DND-41 (cell line): Measurements from ENCODE around the gene UNC13C.

Source experiments
- ATAC-seq: fragments of 200-7000 bp; cut with Tn5 transposase; 3 replicates; pipeline ENCODE4 v1.9.1; 2021; ENCODE audit warnings: low read depth; ENCODE audit not compliant: insufficient read depth
- DNase-seq: peaks from one replicate; pipeline ENCODE4 v3.0.0-alpha.2; 2020
- H2AFZ ChIP-seq: 2 replicates; pipeline ENCODE4 v1.6.0; 2012; ENCODE audit warnings: low read depth, low read length
- H3K27ac ChIP-seq: 2 replicates; pipeline ENCODE4 v1.5.1; 2012; ENCODE audit warnings: low read length, inconsistent platforms
- H3K27me3 ChIP-seq: fragments of 200-600 bp; sonication (generic); 2 replicates; pipeline ENCODE4 v1.6.0; 2012; ENCODE audit warnings: low read length, mild to moderate bottlenecking, inconsistent platforms; ENCODE audit not compliant: insufficient read depth, poor library complexity
- H3K36me3 ChIP-seq: 2 replicates; pipeline ENCODE4 v1.5.1; 2012; ENCODE audit warnings: low read length, inconsistent platforms; ENCODE audit not compliant: insufficient read depth
- H3K4me1 ChIP-seq: 2 replicates; pipeline ENCODE4 v1.5.1; 2012; ENCODE audit warnings: mild to moderate bottlenecking, low read length; ENCODE audit not compliant: insufficient read depth
- H3K4me2 ChIP-seq: 2 replicates; pipeline ENCODE4 v1.6.0; 2012; ENCODE audit warnings: mild to moderate bottlenecking, moderate library complexity, low read length, inconsistent platforms; ENCODE audit not compliant: insufficient read depth
- H3K4me3 ChIP-seq, 2 experiments: fragments of 200-600 bp in 1 of 2; shearing (Covaris generic) in 1 of 2; 2 replicates each; pipeline ENCODE4 v1.5.1; 2012 to 2016; ENCODE audit warnings: inconsistent platforms in 2 of 2, low read length in 2 of 2, mild to moderate bottlenecking in 2 of 2, low read depth in 1 of 2, moderate library complexity in 1 of 2
- H3K79me2 ChIP-seq: 2 replicates; pipeline ENCODE4 v1.6.0; 2012; ENCODE audit warnings: low read length, inconsistent platforms; ENCODE audit not compliant: insufficient read depth
- H3K9ac ChIP-seq: 2 replicates; pipeline ENCODE4 v1.6.0; 2012; ENCODE audit warnings: low read depth, mild to moderate bottlenecking, inconsistent platforms, low read length, moderate library complexity
- H3K9me3 ChIP-seq: 2 replicates; pipeline ENCODE4 v1.5.1; 2012; ENCODE audit warnings: low read length, moderate library complexity, mild to moderate bottlenecking, inconsistent platforms; ENCODE audit not compliant: insufficient read depth, severe bottlenecking
- H4K20me1 ChIP-seq: 2 replicates; pipeline ENCODE4 v1.6.0; 2012; ENCODE audit warnings: low read length; ENCODE audit not compliant: insufficient read depth
- CTCF ChIP-seq: IDR thresholded peaks from 2 replicates; pipeline ENCODE4 v1.5.1; 2012; ENCODE audit warnings: borderline replicate concordance, low read length, moderate library complexity, mild to moderate bottlenecking; ENCODE audit not compliant: poor library complexity, severe bottlenecking; ENCODE audit errors: extremely low read depth
- EZH2 ChIP-seq: IDR thresholded peaks from 3 replicates; pipeline ENCODE4 v1.6.1; 2012; ENCODE audit warnings: borderline replicate concordance, low read depth, mild to moderate bottlenecking, moderate library complexity, low read length, inconsistent platforms; ENCODE audit not compliant: severe bottlenecking

Gene UNC13C

GRCh38 chr15:54088837-54089236, 110.6 kb downstream of the UNC13C start:
- DNase-seq (no peak), ATAC-seq (no peak)

GRCh38 chr15:54089776-54090175, 111.5 kb downstream of the UNC13C start:
- H3K9ac ChIP-seq: no peak overlapping the region
- no peak overlapping the region for H2AFZ ChIP-seq
- no peaks in the 10 kb centered on the region for H3K79me2 ChIP-seq
- no peaks in the 10 kb centered on the region for H4K20me1 ChIP-seq
- H3K9me3 ChIP-seq: no peaks in the 10 kb centered on the region
- no peak overlapping the region for H3K4me2 ChIP-seq
- H3K27me3 ChIP-seq: no peaks in the 10 kb centered on the region
- H3K4me1 ChIP-seq: no peaks in the 10 kb centered on the region
- H3K27ac ChIP-seq: no peak overlapping the region
- H3K36me3 ChIP-seq: no peaks in the 10 kb centered on the region
- no peak for TF ChIP-seq EZH2
- TF ChIP-seq CTCF: no peak
- DNase-seq (no peak), ATAC-seq (no peak)
- no peak overlapping the region for H3K4me3 ChIP-seq

More at GRCh38 chr15:54088837-54089236, 110.6 kb downstream of the UNC13C start:
- H3K27me3 ChIP-seq: no peaks in the 10 kb centered on the region
- H3K79me2 ChIP-seq: no peaks in the 10 kb centered on the region
- no peak overlapping the region for H3K4me2 ChIP-seq
- no peak overlapping the region for H3K9ac ChIP-seq
- no peaks in the 10 kb centered on the region for H3K4me1 ChIP-seq
- no peaks in the 10 kb centered on the region for H3K36me3 ChIP-seq
- H2AFZ ChIP-seq: no peak overlapping the region
- no peaks in the 10 kb centered on the region for H3K9me3 ChIP-seq
- no peaks in the 10 kb centered on the region for H4K20me1 ChIP-seq
- no peak for TF ChIP-seq EZH2
- no peak for TF ChIP-seq CTCF
- no peak overlapping the region for H3K4me3 ChIP-seq
- no peak overlapping the region for H3K27ac ChIP-seq

- DNase-seq (no peak), ATAC-seq (no peak)
- H3K4me2 ChIP-seq: no peak overlapping the region
- H3K79me2 ChIP-seq: no peaks in the 10 kb centered on the region
- H3K27ac ChIP-seq: no peak overlapping the region
- no peak overlapping the region for H3K9ac ChIP-seq
- H3K9me3 ChIP-seq: no peaks in the 10 kb centered on the region
- H3K4me3 ChIP-seq: no peak overlapping the region
- H3K27me3 ChIP-seq: no peaks in the 10 kb centered on the region
- no peaks in the 10 kb centered on the region for H4K20me1 ChIP-seq
- no peaks in the 10 kb centered on the region for H3K4me1 ChIP-seq
- no peak overlapping the region for H2AFZ ChIP-seq
- H3K36me3 ChIP-seq: no peaks in the 10 kb centered on the region
- TF ChIP-seq CTCF (no peak), EZH2 (no peak)
Observed at GRCh38 chr15:54091651-54092050, 113.4 kb downstream of the UNC13C start.

GRCh38 chr15:54094661-54095060, 116.4 kb downstream of the UNC13C start:
- H3K9me3 ChIP-seq: no peaks in the 10 kb centered on the region
- H3K9ac ChIP-seq: no peak overlapping the region
- no peaks in the 10 kb centered on the region for H3K79me2 ChIP-seq
- no peak overlapping the region for H3K27ac ChIP-seq
- no peaks in the 10 kb centered on the region for H3K36me3 ChIP-seq
- no peak overlapping the region for H3K4me2 ChIP-seq
- H3K4me3 ChIP-seq: no peak overlapping the region
- DNase-seq: no peak
- ATAC-seq: no peak
- H3K4me1 ChIP-seq: no peaks in the 10 kb centered on the region
- H3K27me3 ChIP-seq: no peaks in the 10 kb centered on the region
- TF ChIP-seq CTCF: no peak
- TF ChIP-seq EZH2: no peak
- H2AFZ ChIP-seq: no peak overlapping the region
- H4K20me1 ChIP-seq: no peaks in the 10 kb centered on the region
